Type B pancreatic cell (in vitro differentiated cells): ENCODE data around the gene C2CD4C. TPM values are rescaled to one million over a fixed set of nuclear protein-coding genes. Genes with fewer than 3 reads are reported as not detected.

Source experiments
- total RNA-seq: library from RNA; stranded (reverse); gene quantifications from 2 replicates; pipeline ENCODE4 v1.2.1, GENCODE V29; 2021; ENCODE audit warnings: low replicate concordance

Gene C2CD4C
- total RNA-seq, 1 donor from 2014 or later, result 6.0 TPM

Other genes with a start within 250 kb of the C2CD4C start
- gene PLPP2, start 117.7 kb downstream of the C2CD4C start, total RNA-seq, result 7.6 and 8.6 TPM in 2 replicates
- gene MIER2, start 64.4 kb downstream of the C2CD4C start, total RNA-seq, result 42.3 and 43.3 TPM in 2 replicates
- gene SHC2, start 51.9 kb upstream of the C2CD4C start, total RNA-seq, result 35.4 and 40.5 TPM in 2 replicates
- 0.74 and 2.7 TPM in 2 replicates for gene MADCAM1, start 87.3 kb upstream of the C2CD4C start, total RNA-seq
- 18.0 and 26.1 TPM in 2 replicates for gene TPGS1, start 98.3 kb upstream of the C2CD4C start, total RNA-seq
- 93.0 and 95.0 TPM in 2 replicates for gene CDC34, start 122.6 kb upstream of the C2CD4C start, total RNA-seq
- 0.34 TPM in 1 of 2 replicates, not detected in the other for gene GZMM, start 134.9 kb upstream of the C2CD4C start, total RNA-seq
- gene BSG, start 163.4 kb upstream of the C2CD4C start, total RNA-seq, result 497 and 522 TPM in 2 replicates
- gene HCN2, start 180.7 kb upstream of the C2CD4C start, total RNA-seq, result 1.4 and 1.9 TPM in 2 replicates
- 52.2 and 59.8 TPM in 2 replicates for gene POLRMT, start 224.4 kb upstream of the C2CD4C start, total RNA-seq
- gene FGF22, start 230.7 kb upstream of the C2CD4C start, total RNA-seq, result not detected in 2 replicates